ENCODE data around the gene NECTIN4. TPM values are rescaled to one million over a fixed set of nuclear protein-coding genes. Genes with fewer than 3 reads are reported as not detected.

NECTIN4 gene
- total and polyA plus RNA-seq, 10 of the 15 experiments (the other 5 are each of a cell fraction or from before 2014, with no cell fraction given): 2.8 to 8.7 (median 3.7) TPM

- TF ChIP-seq SMARCA5 (IDR thresholded peaks at IDR 0.05): no peak
- TF ChIP-seq CTCF (IDR thresholded peaks at IDR 0.05 in 2 of 3, conservative IDR thresholded peaks at IDR 0.05 in 1 of 3; ENCODE audit: control insufficient read depth in 2 of 3, extremely low read depth in 1 of 3, insufficient read depth in 1 of 3, low read depth in 3 of 3, low read length in 3 of 3): no peak
- TF ChIP-seq SP1 (IDR thresholded peaks at IDR 0.05; ENCODE audit: low read depth, low read length): no peak
- peak; percentile 92 for TF ChIP-seq HCFC1 (IDR thresholded peaks at IDR 0.05; ENCODE audit: low read length)
- no peak for TF ChIP-seq ZBED1 (IDR thresholded peaks at IDR 0.05; ENCODE audit: borderline replicate concordance)
- TF ChIP-seq ZNF592 (IDR thresholded peaks at IDR 0.05): no peak
- TF ChIP-seq KAT2A (conservative IDR thresholded peaks at IDR 0.05; ENCODE audit: control insufficient read depth, low read depth, low read length): no peak
- TF ChIP-seq MLLT1 (IDR thresholded peaks at IDR 0.05): peak; percentile 62
- 0 out of 2 replicates have a peak, but pooled peaks have one; percentile 25 for TF ChIP-seq RUNX3 (IDR thresholded peaks at IDR 0.05; ENCODE audit: low read length)
- TF ChIP-seq ZBTB4 (CRISPR knock-in tag; IDR thresholded peaks at IDR 0.05): no peak
- TF ChIP-seq BCLAF1 (IDR thresholded peaks at IDR 0.05): peak; percentile 67
- TF ChIP-seq ATF3 (IDR thresholded peaks at IDR 0.05; ENCODE audit: borderline replicate concordance, extremely low read depth, low read depth, low read length): no peak
- TF ChIP-seq RCOR1 (conservative IDR thresholded peaks at IDR 0.05; ENCODE audit: low read depth, low read length): 0 out of 2 replicates have a peak, but pooled peaks have one; percentile 49
Measured at GRCh38 chr1:161132410-161133219, 43.3 kb upstream of the NECTIN4 start, which contains the start of gene DEDD (continued).

Data from GM12878 (cell line).